Testis (tissue), 3 donors: ENCODE measurements around the gene SRGN. TPM values are rescaled to one million over a fixed set of nuclear protein-coding genes. Genes with fewer than 3 reads are reported as not detected.

Source experiments
- DNase-seq: peaks from one replicate; pipeline ENCODE4 v3.0.0-alpha.2; 2019
- H3K27ac ChIP-seq, 2 donors: fragments of 200-600 bp; sonication (generic); one replicate each; pipeline ENCODE4 v1.5.1; 2019
- H3K27me3 ChIP-seq: fragments of 200-600 bp; sonication (generic); one replicate; pipeline ENCODE4 v1.5.1; 2019
- H3K36me3 ChIP-seq: fragments of 200-600 bp; sonication (generic); one replicate; pipeline ENCODE4 v1.5.1; 2017; ENCODE audit warnings: low read depth; ENCODE audit errors: missing control alignments
- H3K4me1 ChIP-seq: fragments of 200-600 bp; sonication (generic); one replicate; pipeline ENCODE4 v1.5.1; 2019
- H3K4me3 ChIP-seq, 2 donors: fragments of 200-600 bp; sonication (generic); one replicate each; pipeline ENCODE4 v1.5.1; 2017 to 2019
- H3K9me3 ChIP-seq: fragments of 200-600 bp; sonication (generic); one replicate; pipeline ENCODE4 v1.5.1; 2017
- POLR2A ChIP-seq: fragments of 450-650 bp; IDR thresholded peaks from one replicate; pipeline ENCODE4 v1.6.1; 2017; ENCODE audit warnings: antibody characterized with exemption, mild to moderate bottlenecking, moderate library complexity
- WGBS, 2 donors: methylation state at CpG; one replicate each; pipeline ENCODE4 v1.1.5; 2018; 5-methylcytosine and 5-hydroxymethylcytosine counted together
- intact Hi-C: fragments of 100-400 bp; cut with DNase I; formaldehyde crosslinking; loops from one replicate; pipeline ENCODE4 v1.15.1; 2023; ENCODE audit warnings: low total_unique reads
- polyA plus RNA-seq: library from polyadenylated mRNA; stranded (reverse); fragments of 350-450 nt; fragmentation: Illumina TruSeq; extraction: RNeasy Lipid Tissue Mini Kit (QIAGEN cat#74804); gene quantifications from one replicate; pipeline ENCODE4 v1.2.3, GENCODE V29; 2014; ENCODE audit warnings: low read depth, low replicate concordance; ENCODE audit not compliant: insufficient read depth
- total RNA-seq, 2 donors: library from RNA; depleted of rRNA; stranded (reverse); fragments of >200 nt; gene quantifications; one replicate each; pipeline ENCODE4 v1.2.3, GENCODE V29; 2016
- TF ChIP-seq, protein P1 (sequence below), 3 experiments: fragments of 450-650 bp in 2 of 3; fragments of 200-600 bp in 1 of 3; sonication (generic) in 1 of 3; IDR thresholded peaks; one replicate each; pipeline ENCODE4 v1.5.1; 2016 to 2019; ENCODE audit warnings: antibody characterized with exemption in 3 of 3, mild to moderate bottlenecking in 2 of 3, moderate library complexity in 1 of 3

Gene SRGN
- total and polyA plus RNA-seq, 3 donors from 2014 or later = 25.7 to 61.1 (median 35.8) TPM

DNA sequence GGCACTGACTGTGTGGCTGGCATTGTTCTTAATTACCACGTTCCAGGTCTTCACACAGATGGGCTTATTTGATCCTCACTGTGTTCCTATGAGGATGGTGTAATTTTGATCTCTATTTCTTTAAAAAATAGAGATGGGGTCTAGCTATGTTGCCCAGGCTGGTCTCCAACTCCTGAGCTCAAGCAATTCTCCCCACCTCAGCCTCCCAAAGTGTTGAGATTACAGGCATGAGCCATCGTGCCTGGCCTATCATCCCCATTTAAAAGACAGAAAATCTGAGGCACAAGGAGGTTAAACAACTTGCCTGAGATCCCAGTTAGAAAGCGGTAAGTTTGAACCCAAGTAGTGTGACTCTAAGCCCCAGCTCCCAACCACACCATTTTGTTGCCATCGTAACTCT lies 17.0 kb upstream of the SRGN start:
- WGBS, 2 donors = 89 to 90% methylated on average over 4 of the region's 4 CpGs
- H3K27me3 ChIP-seq = no peaks in the 10 kb centered on the region
- intact Hi-C loops = no loop called here
- no peak overlapping the region for H3K4me3 ChIP-seq
- H3K9me3 ChIP-seq = no peaks in the 10 kb centered on the region
- TF ChIP-seq, protein P1, sequence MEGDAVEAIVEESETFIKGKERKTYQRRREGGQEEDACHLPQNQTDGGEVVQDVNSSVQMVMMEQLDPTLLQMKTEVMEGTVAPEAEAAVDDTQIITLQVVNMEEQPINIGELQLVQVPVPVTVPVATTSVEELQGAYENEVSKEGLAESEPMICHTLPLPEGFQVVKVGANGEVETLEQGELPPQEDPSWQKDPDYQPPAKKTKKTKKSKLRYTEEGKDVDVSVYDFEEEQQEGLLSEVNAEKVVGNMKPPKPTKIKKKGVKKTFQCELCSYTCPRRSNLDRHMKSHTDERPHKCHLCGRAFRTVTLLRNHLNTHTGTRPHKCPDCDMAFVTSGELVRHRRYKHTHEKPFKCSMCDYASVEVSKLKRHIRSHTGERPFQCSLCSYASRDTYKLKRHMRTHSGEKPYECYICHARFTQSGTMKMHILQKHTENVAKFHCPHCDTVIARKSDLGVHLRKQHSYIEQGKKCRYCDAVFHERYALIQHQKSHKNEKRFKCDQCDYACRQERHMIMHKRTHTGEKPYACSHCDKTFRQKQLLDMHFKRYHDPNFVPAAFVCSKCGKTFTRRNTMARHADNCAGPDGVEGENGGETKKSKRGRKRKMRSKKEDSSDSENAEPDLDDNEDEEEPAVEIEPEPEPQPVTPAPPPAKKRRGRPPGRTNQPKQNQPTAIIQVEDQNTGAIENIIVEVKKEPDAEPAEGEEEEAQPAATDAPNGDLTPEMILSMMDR (IDR thresholded peaks at IDR 0.05) = no peak
- no peak for TF ChIP-seq POLR2A
- H3K27ac ChIP-seq = no peak overlapping the region
- no peaks in the 10 kb centered on the region for H3K36me3 ChIP-seq
- no peaks in the 10 kb centered on the region for H3K4me1 ChIP-seq
- no peak for DNase-seq

- H3K4me3 ChIP-seq = no peak overlapping the region
- no peak for TF ChIP-seq POLR2A
- TF ChIP-seq, protein P1 (IDR thresholded peaks at IDR 0.05) = no peak
- intact Hi-C loops = no loop called here
- no peaks in the 10 kb centered on the region for H3K9me3 ChIP-seq
- no peaks in the 10 kb centered on the region for H3K36me3 ChIP-seq
- DNase-seq = no peak
- no peak overlapping the region for H3K27ac ChIP-seq
- H3K27me3 ChIP-seq = no peaks in the 10 kb centered on the region
- H3K4me1 ChIP-seq = no peaks in the 10 kb centered on the region
- WGBS, 2 donors = 86% methylated on average over 6 of the region's 6 CpGs
Measured at GRCh38 chr10:69071610-69072009, 16.3 kb upstream of the SRGN start.

- H3K4me1 ChIP-seq = no peaks in the 10 kb centered on the region
- intact Hi-C loops = no loop called here
- no peak overlapping the region for H3K27ac ChIP-seq
- no peaks in the 10 kb centered on the region for H3K9me3 ChIP-seq
- H3K27me3 ChIP-seq = no peaks in the 10 kb centered on the region
- TF ChIP-seq, protein P1 (IDR thresholded peaks at IDR 0.05) = no peak
- no peak for TF ChIP-seq POLR2A
- DNase-seq = no peak
- 54 to 63% methylated on average over 6 of the region's 6 CpGs for WGBS, 2 donors
- no peak overlapping the region for H3K4me3 ChIP-seq
- H3K36me3 ChIP-seq = no peaks in the 10 kb centered on the region
Measured at GRCh38 chr10:69073026-69073425, 14.9 kb upstream of the SRGN start.

- WGBS, 2 donors = 79 to 84% methylated on average over 8 of the region's 8 CpGs
- DNase-seq = no peak
- Histone ChIP-seq H3K27ac (no peak overlapping the region), H3K27me3 (no peaks in the 10 kb centered on the region), H3K4me3 (no peak overlapping the region), H3K4me1 (no peaks in the 10 kb centered on the region), H3K36me3 (no peaks in the 10 kb centered on the region), H3K9me3 (no peaks in the 10 kb centered on the region)
- TF ChIP-seq, protein P1 (IDR thresholded peaks at IDR 0.05) = no peak
- no peak for TF ChIP-seq POLR2A
- intact Hi-C loops = no loop called here
Measured at GRCh38 chr10:69073736-69074364, 14.1 kb upstream of the SRGN start.

- Histone ChIP-seq H3K4me3 (no peak overlapping the region), H3K9me3 (no peaks in the 10 kb centered on the region), H3K27me3 (no peaks in the 10 kb centered on the region), H3K36me3 (no peaks in the 10 kb centered on the region), H3K27ac (no peak overlapping the region), H3K4me1 (no peaks in the 10 kb centered on the region)
- intact Hi-C loops = no loop called here
- no peak for DNase-seq
- TF ChIP-seq, protein P1 (IDR thresholded peaks at IDR 0.05) = no peak
- no peak for TF ChIP-seq POLR2A
- WGBS, 2 donors = 91 to 97% methylated on average over 4 of the region's 4 CpGs
Measured at GRCh38 chr10:69074532-69074931, 13.4 kb upstream of the SRGN start.
